UCSD-AML1 (cell line): Measurements from ENCODE around the gene TNFAIP2.

ENCODE experiments used
- DNase-seq: peaks from one replicate; lab custom pipeline; 2025; ENCODE audit not compliant: unreplicated experiment; lab: John Stamatoyannopoulos, UW

TNFAIP2 gene

DNA sequence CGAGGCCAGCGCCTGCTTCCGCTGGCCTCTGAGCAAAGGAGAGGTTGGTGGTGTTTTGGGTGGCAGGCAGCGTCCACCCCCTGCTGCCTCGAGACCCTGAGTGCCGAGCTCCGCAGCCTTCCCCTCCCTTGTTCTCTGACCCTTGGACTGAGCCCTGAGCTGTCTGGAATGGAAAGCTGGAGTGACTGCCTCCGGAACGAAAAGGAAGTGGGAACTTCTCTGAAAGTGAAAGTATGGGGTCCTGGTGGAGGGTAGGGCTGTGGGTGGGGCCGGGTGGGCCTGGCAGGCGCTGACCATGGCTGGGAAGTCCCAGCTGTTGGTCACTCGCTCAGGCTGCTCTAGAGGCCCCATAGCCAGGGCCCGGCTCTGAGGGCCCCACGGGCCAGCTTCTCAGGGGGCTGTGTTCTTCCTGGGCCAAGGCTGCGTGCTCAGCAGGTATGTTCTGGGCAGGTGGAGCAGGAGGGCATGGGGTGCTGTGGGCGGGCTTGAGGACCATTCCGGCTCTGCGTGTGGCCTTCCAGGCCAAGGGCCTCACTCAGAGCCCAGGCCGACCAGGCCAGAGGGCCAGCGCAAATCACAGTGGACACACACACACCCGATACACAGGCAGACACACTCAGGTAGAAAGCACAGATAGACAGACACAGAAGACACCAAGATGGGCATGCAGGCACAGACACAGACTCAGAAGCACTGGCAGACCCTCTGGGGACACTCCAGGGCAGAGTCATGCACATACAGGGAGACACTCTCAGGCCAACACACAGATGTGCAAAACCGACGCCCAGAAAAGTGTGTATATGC is 28.7 kb upstream of the TNFAIP2 start, which contains the start of gene EXOC3L4:
Gene EXOC3L4 (plus strand): TSS at position 320 of the 804 bp plus-strand sequence. CDS start 5,495 bp downstream, outside the sequence.
- DNase-seq = no peak

DNA sequence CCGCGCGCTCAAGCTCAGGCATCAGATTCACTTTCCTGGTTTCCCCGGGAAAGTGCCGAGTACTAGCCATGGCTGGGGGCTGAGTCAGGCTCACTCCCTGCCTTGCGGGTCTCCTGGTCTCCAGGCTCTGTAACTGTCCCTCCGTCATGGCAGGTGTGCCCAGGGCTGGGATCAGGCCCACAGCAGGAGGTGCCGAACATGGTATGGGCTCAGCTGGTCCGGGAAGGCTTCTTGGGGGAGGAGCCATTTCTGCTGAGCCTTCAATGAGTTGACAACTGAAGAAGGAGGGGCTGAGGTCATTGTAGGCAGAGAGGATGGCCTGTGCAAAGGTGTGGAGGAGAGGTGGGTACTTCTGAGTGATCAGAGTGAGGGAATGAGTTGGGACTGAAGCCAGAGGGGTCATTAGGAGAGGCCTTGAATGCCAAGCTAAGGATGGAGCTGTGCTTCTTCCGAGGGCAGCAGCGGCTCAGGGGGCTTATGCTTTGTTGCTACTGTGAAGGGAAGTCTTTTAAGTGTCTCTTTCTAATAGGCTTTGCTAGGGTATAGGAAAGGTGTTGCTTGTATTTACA is 28.0 kb upstream of the TNFAIP2 start:
- DNase-seq = no peak

DNA sequence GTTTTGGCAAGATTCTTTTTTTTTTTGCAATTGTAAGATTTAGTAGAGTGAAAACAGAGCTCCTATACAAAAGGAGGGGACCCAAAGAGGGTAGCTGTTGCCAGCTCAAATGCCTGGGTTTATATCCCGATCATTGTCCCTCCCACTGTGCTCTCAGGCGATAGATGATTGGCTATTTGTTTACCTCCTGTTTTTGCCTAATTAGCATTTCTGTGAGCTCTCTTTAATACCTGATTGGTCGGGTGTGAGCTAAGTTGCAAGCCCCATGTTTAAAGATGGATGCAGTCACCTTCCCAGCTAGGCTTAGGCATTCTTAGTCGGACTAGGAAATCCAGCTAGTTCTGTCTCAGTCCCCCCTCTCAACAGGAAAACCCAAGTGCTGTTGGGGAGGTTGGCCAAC is 26.9 kb upstream of the TNFAIP2 start:
- DNase-seq = no peak

DNA sequence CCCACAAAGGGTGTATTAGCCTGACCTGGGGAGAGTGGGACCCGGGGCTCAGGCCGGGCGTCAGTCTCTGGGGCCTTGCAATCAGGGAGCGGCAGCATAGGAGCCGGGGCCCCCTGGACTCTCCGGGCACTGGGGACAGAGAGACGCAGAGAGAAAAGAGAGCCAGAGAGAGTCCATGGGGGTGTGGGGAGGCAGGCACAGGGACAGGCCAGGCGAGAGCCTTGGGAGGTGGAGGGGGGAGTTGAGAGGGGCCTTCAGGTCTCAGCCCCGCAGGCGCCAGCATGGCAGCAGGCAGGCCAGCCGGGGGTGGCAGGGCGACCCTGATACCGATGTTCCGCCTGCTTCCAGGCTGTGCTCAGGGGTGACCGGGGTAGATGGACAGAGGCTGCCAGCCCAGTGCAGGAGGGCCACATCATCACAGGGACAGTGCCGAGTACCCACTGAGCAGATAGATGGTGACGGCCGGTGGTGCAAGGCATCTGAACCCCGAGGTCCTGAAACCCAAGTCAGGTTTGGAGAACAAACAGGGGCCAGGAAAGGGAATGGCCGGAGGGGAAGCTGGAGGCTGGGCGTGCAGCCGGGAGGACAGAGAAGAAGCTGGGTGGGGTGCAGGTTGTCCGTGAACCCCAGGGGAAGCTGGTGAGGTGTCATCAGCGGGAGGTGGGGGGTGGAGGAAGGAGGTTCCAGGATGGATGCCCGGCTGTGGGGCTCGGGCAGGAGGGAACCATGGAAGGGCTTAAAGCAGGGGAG is 25.8 kb upstream of the TNFAIP2 start:
- no peak for DNase-seq

DNA sequence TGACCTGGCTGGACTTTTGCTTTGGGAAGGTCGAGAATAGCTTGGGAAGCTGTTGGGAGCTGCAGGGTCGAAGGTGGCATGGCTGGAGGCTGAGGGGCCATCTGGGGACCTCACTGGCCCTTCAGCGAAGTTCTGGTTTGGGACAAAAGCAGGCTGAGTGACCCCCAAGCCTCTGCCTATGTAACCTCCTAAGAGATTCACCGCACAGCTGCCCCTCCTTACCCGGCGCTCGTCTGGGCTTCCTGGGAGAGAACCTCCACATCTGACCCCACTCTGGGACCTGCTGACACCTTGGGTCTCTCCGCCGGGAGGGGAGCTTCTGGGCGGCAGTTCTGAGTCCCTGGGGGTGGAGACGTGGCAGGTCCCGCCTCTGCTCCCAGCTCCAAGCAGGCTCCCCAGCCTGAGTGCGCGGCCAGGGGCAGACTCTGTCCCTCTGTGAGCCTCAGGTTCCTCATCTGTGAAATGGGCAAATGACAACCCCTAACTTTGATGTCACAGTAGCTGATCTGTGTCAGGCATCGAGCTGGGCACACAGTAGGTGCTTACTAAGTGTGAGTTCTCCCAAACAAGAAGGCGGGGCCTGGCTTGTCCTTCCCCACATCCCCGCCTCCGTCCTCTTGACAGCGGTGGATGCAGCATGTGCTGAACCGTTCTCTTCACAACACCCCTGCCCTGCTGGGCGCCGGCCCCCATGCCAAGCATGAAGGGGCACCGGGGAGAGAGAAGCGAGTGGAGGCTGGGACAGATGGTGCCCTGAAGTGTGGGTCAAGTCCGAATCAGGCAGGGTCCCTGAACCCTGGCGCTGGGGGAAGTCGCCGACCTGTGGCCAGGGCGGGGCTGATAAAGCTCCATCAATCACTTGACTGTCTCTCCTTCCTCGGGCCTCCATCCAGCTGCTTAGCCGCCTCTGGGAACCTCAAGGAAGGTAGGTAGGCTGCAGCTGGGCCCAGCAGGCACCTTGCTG is 25.0 kb upstream of the TNFAIP2 start:
- no peak for DNase-seq

DNA sequence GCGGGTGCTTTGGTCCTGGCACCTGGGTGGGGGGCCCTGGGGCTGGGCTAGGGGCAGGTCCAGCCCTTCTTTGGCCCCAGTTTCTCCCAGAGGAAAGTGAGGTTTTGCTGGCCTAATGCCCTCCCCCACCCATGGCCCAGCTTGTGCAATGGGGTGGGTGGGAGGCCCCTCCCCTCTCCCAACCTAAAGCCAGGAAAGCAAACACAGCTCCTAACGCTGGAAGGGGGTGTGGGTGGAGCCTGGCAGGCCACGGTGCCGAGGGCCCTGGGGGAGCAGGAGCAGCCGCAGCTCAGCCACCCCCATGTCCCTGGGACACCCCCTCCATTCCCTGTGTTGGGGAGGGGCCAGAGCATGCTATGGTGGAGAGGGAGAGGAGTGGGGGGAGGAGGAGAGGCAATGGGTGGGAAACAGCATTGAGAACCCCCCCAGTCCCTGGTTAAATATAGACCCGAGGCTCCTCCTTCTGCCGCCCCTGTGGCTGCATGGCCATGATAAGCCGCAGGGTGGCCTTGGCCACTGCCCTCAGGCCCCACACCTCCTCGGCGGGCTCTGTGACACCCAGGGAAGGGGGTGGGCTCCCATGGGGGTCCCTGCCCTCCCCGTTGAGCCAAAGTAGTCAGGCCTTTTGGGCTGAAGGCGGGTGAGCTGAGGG is 24.1 kb upstream of the TNFAIP2 start:
- DNase-seq = peak; percentile 70

DNA sequence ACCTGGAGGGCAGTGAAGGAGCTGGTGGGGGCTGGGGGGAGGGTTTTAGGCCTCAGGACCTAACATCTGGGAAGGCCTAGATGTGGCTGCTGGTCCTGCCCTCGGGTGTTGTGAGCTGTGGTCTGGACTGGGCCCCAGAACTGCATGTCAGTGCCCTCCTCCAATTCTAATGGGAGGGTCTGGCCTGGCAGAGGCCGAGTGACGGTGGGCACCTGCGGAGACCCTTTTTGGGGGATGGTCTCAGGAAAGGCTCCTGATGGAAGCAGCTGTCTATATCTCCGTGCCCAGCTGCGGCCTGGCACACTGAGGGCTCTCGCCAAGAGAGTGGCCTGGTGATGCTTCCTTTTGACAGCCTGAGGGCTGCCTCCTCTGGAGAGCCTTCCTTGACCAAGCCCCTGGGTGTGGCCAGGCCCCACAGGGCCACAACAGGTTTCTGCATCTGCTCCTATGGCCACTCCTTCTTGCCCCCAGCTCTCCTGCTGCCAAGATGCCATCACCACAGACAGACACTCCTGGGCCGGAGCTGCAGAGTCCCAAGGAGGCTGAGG is 23.5 kb upstream of the TNFAIP2 start:
- DNase-seq = no peak

DNA sequence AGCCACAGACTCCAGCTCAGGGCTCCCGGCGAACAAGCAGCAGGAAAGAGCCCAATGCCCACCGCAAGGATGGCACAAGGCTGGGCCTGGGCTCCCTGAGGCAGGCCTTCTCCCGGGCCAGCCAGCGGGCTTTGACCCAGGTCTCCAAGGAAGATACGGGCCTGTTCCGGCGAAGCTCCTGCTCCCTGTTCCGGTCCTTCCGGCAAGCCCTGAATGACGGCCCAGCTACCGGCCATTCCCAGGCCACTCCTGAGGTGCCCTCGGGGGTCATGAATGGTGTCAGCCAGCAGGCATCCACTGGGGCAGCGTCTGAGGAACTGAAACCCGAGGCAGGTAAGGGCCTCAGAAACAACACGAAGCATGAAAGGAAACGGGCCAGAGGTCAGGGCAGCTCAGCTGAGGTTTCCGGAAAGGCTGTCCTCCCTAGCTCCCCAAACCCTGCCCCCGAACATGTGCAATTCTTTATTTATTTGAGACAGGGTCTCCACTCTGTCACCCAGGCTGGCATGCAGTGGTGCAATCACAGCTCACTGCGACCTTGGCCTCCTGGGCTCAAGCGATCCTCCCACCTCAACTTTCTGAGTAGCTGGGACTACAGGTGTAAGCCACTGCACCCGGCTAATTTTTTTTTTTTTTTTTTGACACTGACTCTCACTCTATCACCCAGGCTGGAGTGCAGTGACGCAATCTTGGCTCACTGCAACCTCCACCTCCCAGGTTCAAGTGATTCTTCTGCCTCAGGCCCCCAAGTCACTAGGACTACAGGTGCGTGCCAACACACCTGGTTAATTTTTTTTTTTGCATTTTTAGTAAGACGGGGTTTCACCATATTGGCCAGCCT is 22.8 kb upstream of the TNFAIP2 start:
- no peak for DNase-seq

DNA sequence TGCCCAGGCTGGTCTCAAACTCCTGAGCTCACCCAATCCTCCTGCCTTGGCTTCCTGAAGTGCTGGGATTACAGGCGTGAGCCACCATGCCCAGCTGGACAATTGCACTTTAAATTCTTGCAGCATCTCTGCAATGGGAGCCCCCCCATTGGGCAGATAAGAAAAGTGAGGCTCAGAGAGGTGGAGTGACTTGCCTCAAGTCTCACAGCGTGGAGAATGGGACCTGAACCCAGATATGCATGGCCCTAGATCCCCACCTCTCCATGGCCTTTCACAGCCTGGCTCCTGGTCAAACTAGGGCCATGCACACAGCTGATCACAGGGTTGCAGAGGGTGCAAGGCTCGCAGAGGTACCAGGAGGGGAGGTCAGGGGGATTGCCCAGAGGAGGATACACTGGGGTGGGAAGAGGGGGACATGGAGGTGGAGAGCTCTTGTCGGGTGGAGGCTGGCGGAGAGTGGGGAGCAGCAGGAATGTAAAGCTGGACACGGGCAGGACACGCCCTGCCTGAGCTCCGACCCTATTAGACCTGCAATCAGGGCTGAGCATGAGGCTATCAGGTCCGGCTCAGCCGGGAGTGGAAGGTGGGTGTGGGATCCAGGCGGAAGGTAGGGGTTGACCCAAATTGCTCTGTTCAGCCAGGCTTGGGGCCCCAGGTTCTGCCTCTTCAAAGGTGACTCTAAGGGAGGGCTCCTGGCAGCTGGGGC is 21.9 kb upstream of the TNFAIP2 start:
- DNase-seq = no peak

DNA sequence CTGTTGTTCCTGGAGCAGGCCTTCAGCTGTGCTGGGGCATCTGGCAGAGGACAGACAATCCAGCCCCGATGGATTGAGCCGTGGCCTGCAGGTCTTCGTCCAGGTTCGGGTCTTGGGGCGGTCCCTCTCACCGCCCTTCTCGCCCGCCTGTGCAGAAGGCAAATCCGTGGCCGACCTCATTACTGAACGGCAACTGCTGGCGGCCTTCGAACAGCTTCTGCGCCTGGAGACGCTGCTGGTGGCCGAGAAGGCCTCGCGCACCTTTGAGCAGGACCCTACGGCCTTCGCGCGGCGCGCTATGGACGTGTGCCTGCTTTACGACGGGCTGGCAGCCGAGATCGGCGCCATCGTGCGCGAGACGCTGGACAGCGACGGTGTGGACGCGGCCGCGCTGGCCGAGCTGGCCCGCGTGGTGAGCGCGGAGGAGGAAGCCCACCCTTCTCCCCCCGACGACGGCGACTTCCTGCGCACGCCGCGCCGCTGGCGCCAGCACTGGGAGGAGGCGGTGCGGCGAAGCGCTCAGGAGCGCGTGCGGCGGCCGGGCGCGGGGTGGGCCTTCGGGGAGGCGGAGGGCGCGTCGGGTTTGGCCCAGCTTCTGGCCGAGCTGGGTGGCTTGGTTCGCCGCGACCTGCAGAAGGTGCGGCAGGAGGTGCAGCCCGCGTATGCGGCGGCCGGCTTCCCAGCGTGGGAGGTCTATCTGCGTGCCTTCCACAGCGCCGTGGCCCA is 21.1 kb upstream of the TNFAIP2 start:
- no peak for DNase-seq

DNA sequence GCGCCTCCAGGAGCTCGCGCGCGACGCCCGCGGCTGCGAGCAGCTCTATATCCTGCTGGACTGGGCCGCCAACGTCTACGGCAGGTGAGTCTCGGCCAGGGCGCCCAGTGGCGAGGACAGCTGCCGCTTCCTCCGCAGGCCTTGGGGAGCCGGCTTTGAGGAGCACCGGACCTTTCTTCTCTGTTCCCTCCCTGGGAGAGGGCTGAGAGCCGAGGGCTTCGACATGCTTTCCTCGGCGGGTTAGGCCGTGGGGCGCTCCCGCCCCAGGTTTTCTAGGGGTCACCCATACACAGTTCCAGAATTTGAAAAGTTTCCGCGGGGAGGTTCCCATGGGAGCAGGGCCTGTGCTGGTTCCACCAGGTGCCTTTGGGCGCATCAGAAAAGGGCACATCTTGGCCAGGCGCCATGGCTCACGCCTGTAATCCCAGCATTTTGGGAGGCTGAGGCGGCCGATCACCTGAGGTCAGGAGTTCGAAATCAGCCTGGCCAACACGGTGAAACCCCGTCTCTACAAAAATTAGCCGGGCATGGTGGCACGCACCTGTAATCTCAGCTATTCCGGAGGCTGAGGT is 20.5 kb upstream of the TNFAIP2 start:
- no peak for DNase-seq

DNA sequence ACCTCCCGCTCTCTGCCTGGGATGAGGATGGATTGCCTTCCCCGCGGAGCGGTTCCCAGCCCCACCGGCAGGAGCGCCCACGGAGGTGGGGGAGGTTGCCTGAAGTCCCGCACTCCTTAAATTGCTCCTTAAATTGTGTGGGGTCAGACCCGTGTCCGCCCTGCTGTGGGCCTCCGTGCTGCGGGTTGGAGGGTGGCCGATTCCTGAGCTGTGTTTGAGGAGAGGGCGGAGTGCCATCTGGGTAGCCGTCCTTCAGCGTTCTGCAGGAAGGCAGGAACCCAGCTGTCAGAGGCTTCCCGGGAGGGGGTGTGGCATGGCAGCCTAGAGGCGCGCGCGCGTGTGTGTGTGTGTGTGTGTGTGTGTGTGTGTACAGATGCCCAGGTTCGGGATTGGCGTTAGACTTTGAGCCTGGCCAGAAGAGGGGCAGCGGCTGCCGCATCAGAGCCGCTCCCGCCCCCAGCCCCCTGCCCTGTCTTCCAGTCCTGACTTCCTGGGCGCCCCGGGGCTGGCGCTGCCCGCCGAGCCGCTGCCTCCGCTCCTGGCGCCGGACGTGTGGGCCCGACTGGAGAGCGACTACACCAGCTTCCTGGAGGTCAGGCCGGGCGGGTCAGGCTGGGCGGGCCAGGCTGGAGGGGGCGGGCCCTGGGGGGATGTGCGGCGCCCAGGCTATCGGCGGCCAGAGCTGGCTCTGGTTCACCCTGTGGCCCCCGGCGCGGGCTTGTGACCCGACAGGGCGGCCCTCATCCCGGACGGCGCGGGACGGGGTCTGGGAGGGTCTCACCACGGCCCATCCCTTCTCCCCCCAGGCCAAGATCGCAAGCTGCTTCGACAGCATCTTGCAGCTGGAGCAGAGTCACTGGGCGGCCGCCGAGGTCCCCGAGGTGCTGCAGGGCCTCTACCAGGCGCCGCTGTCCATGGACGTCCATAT is 19.5 kb upstream of the TNFAIP2 start:
- DNase-seq = peak; percentile 85

DNA sequence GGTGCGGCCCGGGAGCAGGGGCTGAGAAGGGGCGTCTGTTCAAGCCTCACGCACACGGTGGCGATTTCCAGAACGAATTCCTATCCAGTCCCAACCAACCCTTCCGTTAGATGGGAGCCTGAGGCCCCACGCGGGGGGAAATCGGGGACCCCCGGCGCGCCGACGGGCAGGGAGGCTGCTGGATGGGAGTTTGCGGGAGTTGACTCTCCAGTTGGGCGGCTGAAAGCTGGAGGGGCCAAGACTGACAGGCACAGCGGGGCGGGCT is 18.9 kb upstream of the TNFAIP2 start:
- no peak for DNase-seq

DNA sequence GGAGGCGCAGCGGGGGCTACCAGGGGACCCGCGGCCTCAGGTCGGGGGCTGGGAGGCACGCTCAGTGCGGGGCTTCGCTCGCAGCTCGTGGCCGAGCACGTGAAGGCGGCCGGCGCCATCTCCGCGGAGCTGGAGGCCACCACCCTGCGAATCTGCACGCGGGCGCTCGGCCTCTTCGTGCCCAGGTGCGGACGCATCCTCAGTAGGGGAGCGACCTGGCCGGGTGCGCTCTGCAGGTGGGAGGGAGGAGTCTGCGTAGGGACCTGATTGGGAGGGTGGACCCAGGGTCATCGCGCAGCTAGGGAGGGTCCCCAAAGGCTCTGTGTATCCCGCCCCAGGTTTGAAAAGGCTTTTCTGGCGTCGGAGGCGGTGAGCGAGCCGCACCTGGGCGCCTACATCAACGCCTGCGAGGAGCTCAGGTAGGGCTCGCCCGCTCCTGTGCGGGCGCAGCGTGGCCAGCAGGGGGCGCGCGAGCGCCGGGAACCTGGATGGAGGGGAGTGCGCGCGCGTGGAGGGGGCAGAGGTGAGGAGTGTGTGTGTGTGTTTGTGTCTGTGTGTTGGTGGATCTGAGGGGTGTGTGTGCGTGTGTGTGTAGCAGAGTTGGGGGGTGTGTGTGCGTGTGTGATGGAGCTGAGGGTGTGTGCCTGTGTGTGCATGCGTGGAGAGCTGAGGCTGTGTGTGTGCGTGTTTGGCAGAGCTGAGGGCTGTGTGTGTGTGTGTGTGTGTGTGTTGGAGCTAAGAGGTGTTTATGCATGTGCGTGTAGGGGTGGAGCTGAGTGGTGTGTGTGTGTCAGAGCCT is 18.4 kb upstream of the TNFAIP2 start:
- peak; percentile 66 for DNase-seq

DNA sequence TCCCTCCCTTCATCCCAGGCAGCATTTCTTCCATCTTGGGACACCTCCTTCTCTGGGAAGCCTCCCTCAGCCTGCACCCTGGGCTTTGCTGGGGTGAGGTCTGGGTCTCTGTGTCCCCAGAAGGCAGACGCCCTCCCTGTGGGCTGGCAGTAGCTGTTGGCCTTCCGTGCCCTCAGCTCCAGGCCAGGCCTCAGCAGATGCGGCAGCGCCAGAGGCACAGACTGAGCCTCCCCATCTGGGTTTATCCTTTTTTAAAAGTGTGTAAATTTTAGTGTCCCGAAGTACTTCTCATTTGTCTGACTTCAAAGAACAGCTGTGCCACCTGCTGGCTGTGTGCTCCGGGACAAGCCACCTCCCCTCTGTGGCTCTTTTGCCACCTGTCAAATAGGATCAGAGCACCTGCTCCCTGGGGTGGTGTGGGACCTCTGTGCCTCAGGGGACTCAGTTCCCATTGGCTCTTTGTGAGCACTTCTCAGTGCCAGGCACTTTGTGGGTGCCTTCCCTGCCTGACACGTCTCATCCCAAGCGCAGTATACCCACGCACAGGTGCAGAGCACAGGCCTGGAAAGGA is 17.6 kb upstream of the TNFAIP2 start:
- DNase-seq = peak; percentile 34

DNA sequence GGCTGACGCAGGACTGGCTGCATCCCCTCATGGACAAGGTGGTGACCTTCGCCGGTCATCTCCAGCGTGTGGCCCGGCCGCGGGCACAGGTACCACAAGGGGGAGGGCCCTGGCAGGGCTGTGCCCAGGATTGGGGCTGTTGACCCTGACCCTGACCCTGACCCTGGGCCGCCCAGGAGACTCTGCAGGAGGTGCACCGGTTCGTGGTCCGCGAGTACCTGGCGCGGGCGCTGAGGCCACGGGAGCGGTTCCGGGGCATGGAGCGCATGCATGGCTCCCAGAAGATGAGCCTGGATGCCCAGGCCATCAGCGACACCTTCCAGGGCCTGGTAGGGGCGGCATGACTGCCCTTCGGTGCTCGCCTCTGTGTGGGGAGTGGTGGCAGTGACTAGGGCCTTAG is 15.8 kb upstream of the TNFAIP2 start:
- no peak for DNase-seq
